Type B pancreatic cell (in vitro differentiated cells): ENCODE measurements around the gene LRRC7. TPM values are rescaled to one million over a fixed set of nuclear protein-coding genes. Genes with fewer than 3 reads are reported as not detected.

ENCODE experiments used
- DNase-seq: peaks from one replicate; pipeline ENCODE4 v3.0.0; 2021; ENCODE audit warnings: mixed read lengths; ENCODE audit not compliant: unreplicated experiment; ENCODE audit errors: extremely low spot score
- H3K27ac Mint-ChIP-seq: 2 replicates; pipeline ENCODE4 v1.8.0; 2021; ENCODE audit warnings: mild to moderate bottlenecking, mixed read lengths
- H3K27me3 Mint-ChIP-seq: 2 replicates; pipeline ENCODE4 v1.8.0; 2021; ENCODE audit warnings: mixed read lengths
- H3K36me3 Mint-ChIP-seq: 2 replicates; pipeline ENCODE4 v1.8.0; 2021; ENCODE audit warnings: mixed read lengths
- H3K4me1 Mint-ChIP-seq: one replicate; pipeline ENCODE4 v1.8.0; 2021; ENCODE audit warnings: mixed read lengths; ENCODE audit not compliant: unreplicated experiment
- H3K4me3 Mint-ChIP-seq: 2 replicates; pipeline ENCODE4 v1.8.0; 2021; ENCODE audit warnings: mild to moderate bottlenecking, mixed read lengths
- H3K9me3 Mint-ChIP-seq: 2 replicates; pipeline ENCODE4 v1.8.0; 2021; ENCODE audit warnings: mixed read lengths
- total RNA-seq: library from RNA; stranded (reverse); gene quantifications from 2 replicates; pipeline ENCODE4 v1.2.1, GENCODE V29; 2021; ENCODE audit warnings: low replicate concordance
- TF ChIP-seq, protein P1 (sequence below): fragments of 200-600 bp; sonication (generic); conservative IDR thresholded peaks from 2 replicates; pipeline ENCODE4 v1.5.0; 2021; ENCODE audit warnings: antibody characterized with exemption, mild to moderate bottlenecking

Gene LRRC7
- total RNA-seq, 1 donor from 2014 or later = 2.8 TPM

- TF ChIP-seq, protein P1, sequence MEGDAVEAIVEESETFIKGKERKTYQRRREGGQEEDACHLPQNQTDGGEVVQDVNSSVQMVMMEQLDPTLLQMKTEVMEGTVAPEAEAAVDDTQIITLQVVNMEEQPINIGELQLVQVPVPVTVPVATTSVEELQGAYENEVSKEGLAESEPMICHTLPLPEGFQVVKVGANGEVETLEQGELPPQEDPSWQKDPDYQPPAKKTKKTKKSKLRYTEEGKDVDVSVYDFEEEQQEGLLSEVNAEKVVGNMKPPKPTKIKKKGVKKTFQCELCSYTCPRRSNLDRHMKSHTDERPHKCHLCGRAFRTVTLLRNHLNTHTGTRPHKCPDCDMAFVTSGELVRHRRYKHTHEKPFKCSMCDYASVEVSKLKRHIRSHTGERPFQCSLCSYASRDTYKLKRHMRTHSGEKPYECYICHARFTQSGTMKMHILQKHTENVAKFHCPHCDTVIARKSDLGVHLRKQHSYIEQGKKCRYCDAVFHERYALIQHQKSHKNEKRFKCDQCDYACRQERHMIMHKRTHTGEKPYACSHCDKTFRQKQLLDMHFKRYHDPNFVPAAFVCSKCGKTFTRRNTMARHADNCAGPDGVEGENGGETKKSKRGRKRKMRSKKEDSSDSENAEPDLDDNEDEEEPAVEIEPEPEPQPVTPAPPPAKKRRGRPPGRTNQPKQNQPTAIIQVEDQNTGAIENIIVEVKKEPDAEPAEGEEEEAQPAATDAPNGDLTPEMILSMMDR = no peak
- H3K4me3 Mint-ChIP-seq = no peak overlapping the region
- H3K4me1 Mint-ChIP-seq = no peaks in the 10 kb centered on the region
- H3K9me3 Mint-ChIP-seq = no peaks in the 10 kb centered on the region
- no peak overlapping the region for H3K27ac Mint-ChIP-seq
- no peak for DNase-seq
- H3K36me3 Mint-ChIP-seq = no peaks in the 10 kb centered on the region
- no peaks in the 10 kb centered on the region for H3K27me3 Mint-ChIP-seq
These were observed 278.5 kb downstream of the LRRC7 start for GRCh38 chr1:69846267-69846666.

- DNase-seq = no peak
- no peaks in the 10 kb centered on the region for H3K27me3 Mint-ChIP-seq
- no peak overlapping the region for H3K4me3 Mint-ChIP-seq
- H3K27ac Mint-ChIP-seq = no peak overlapping the region
- no peaks in the 10 kb centered on the region for H3K36me3 Mint-ChIP-seq
- TF ChIP-seq, protein P1 = no peak
- H3K4me1 Mint-ChIP-seq = no peaks in the 10 kb centered on the region
- H3K9me3 Mint-ChIP-seq = no peaks in the 10 kb centered on the region
These were observed 279.9 kb downstream of the LRRC7 start for GRCh38 chr1:69847670-69848069.

- Mint-ChIP-seq H3K9me3 (no peaks in the 10 kb centered on the region), H3K36me3 (no peaks in the 10 kb centered on the region)
- TF ChIP-seq, protein P1 = no peak
These were observed 284.4 kb downstream of the LRRC7 start for GRCh38 chr1:69852151-69852550.

GRCh38 chr1:69852706-69853105 lies 285.0 kb downstream of the LRRC7 start:
- Mint-ChIP-seq H3K9me3 (no peaks in the 10 kb centered on the region), H3K27ac (no peak overlapping the region), H3K4me1 (no peaks in the 10 kb centered on the region), H3K36me3 (no peaks in the 10 kb centered on the region), H3K27me3 (no peaks in the 10 kb centered on the region), H3K4me3 (no peak overlapping the region)
- DNase-seq = no peak
- TF ChIP-seq, protein P1 = no peak

More at GRCh38 chr1:69852151-69852550, 284.4 kb downstream of the LRRC7 start:
- no peaks in the 10 kb centered on the region for H3K4me1 Mint-ChIP-seq
- H3K27me3 Mint-ChIP-seq = no peaks in the 10 kb centered on the region
- DNase-seq = no peak
- H3K4me3 Mint-ChIP-seq = no peak overlapping the region
- no peak overlapping the region for H3K27ac Mint-ChIP-seq

GRCh38 chr1:69858534-69858933 lies 290.8 kb downstream of the LRRC7 start:
- Mint-ChIP-seq H3K4me1 (no peaks in the 10 kb centered on the region), H3K36me3 (no peaks in the 10 kb centered on the region), H3K9me3 (no peaks in the 10 kb centered on the region), H3K27ac (no peak overlapping the region), H3K4me3 (no peak overlapping the region), H3K27me3 (no peaks in the 10 kb centered on the region)
- no peak for DNase-seq
- TF ChIP-seq, protein P1 = no peak

- H3K36me3 Mint-ChIP-seq = no peaks in the 10 kb centered on the region
- no peaks in the 10 kb centered on the region for H3K4me1 Mint-ChIP-seq
- no peaks in the 10 kb centered on the region for H3K9me3 Mint-ChIP-seq
- TF ChIP-seq, protein P1 = no peak
- H3K27me3 Mint-ChIP-seq = no peaks in the 10 kb centered on the region
- DNase-seq = no peak
- no peak overlapping the region for H3K4me3 Mint-ChIP-seq
- no peak overlapping the region for H3K27ac Mint-ChIP-seq
These were observed 293.9 kb downstream of the LRRC7 start for GRCh38 chr1:69861641-69862040.
